SK-N-SH (cell line): ENCODE measurements around the gene SLC22A17. TPM values are rescaled to one million over a fixed set of nuclear protein-coding genes. Genes with fewer than 3 reads are reported as not detected.
A peak's percentile ranks its signal among the peaks of the same experiment; 100 is the strongest.

Experiments used
- CTCF ChIA-PET: fragments of 300-600, 350-600 bp; formaldehyde crosslinking; extraction: SDS; loops from one replicate; lab custom pipeline; 2021; lab: Yijun Ruan, JAX
- POLR2A ChIA-PET: fragments of 350-600 bp; sonication (Branson Sonifier 250); formaldehyde crosslinking; extraction: SDS; loops from one replicate; lab custom pipeline; 2020; ENCODE audit warnings: antibody characterized with exemption, inconsistent platforms; lab: Yijun Ruan, JAX
- DNase-seq: peaks from one replicate; pipeline ENCODE4 v3.0.0; 2012
- H2AFZ ChIP-seq: fragments of 200-600 bp; sonication (generic); 2 replicates; pipeline ENCODE4 v1.8.1; 2016; ENCODE audit warnings: antibody characterized with exemption, mild to moderate bottlenecking, low read depth
- H3F3A ChIP-seq: fragments of 200-600 bp; sonication (generic); replicated peaks from 2 replicates; pipeline ENCODE3; 2016; ENCODE audit warnings: antibody characterized with exemption, mild to moderate bottlenecking; ENCODE audit not compliant: insufficient read depth
- H3K27ac ChIP-seq, 2 experiments: fragments of 200-500 bp in 1 of 2; fragments of 200-600 bp in 1 of 2; sonication (Bioruptor generic) in 1 of 2; sonication (generic), shearing (Covaris generic) in 1 of 2; 2 replicates each; pipeline versions ENCODE4 v1.5.1 to v1.6.1; 2014 to 2016; ENCODE audit warnings: low read depth in 2 of 2, inconsistent platforms in 1 of 2, low read length in 1 of 2, mild to moderate bottlenecking in 1 of 2, mixed read lengths in 1 of 2
- H3K27me3 ChIP-seq: fragments of 200-600 bp; sonication (generic), shearing (Covaris generic); 2 replicates; pipeline ENCODE4 v1.6.1; 2016; ENCODE audit warnings: mixed run types; ENCODE audit not compliant: insufficient read depth
- H3K36me3 ChIP-seq, 2 experiments: fragments of 200-500 bp in 1 of 2; fragments of 200-600 bp in 1 of 2; sonication (Bioruptor generic) in 1 of 2; sonication (generic) in 1 of 2; replicated peaks in 1 of 2; 2 replicates each; pipeline versions ENCODE3 to v1.5.1; 2014 to 2016; ENCODE audit warnings: low read length in 1 of 2, mild to moderate bottlenecking in 1 of 2; ENCODE audit not compliant: insufficient read depth in 2 of 2, control insufficient read depth in 1 of 2
- H3K4me1 ChIP-seq, 2 experiments: fragments of 200-500 bp in 1 of 2; fragments of 200-600 bp in 1 of 2; sonication (Bioruptor generic) in 1 of 2; sonication (generic), shearing (Covaris generic) in 1 of 2; 2 replicates each; pipeline versions ENCODE4 v1.5.1 to v1.6.1; 2014 to 2016; ENCODE audit warnings: low read depth in 1 of 2, low read length in 1 of 2, mixed run types in 1 of 2; ENCODE audit not compliant: insufficient read depth in 2 of 2, control insufficient read depth in 1 of 2
- H3K4me2 ChIP-seq: fragments of 200-600 bp; sonication (generic), shearing (Covaris generic); 2 replicates; pipeline ENCODE4 v1.6.1; 2017; ENCODE audit warnings: mixed run types
- H3K4me3 ChIP-seq, 2 experiments: fragments of 200-500 bp in 1 of 2; fragments of 200-600 bp in 1 of 2; sonication (Bioruptor generic) in 1 of 2; sonication (generic), shearing (Covaris generic) in 1 of 2; 2 replicates each; pipeline versions ENCODE4 v1.5.1 to v1.8.1; 2014 to 2016; ENCODE audit warnings: low read depth in 2 of 2, inconsistent platforms in 1 of 2, low read length in 1 of 2, mild to moderate bottlenecking in 1 of 2, mixed read lengths in 1 of 2, moderate library complexity in 1 of 2
- H3K79me2 ChIP-seq: fragments of 200-600 bp; sonication (generic); 2 replicates; pipeline ENCODE4 v1.8.1; 2017; ENCODE audit warnings: mild to moderate bottlenecking; ENCODE audit not compliant: insufficient read depth
- H3K9ac ChIP-seq: fragments of 200-600 bp; sonication (generic); 2 replicates; pipeline ENCODE4 v1.6.1; 2017; ENCODE audit warnings: mixed run types
- H3K9me2 ChIP-seq: fragments of 200-600 bp; sonication (generic); 2 replicates; pipeline ENCODE4 v1.6.1; 2017; ENCODE audit warnings: mixed run types
- H3K9me3 ChIP-seq: fragments of 200-600 bp; sonication (generic); 2 replicates; pipeline ENCODE4 v1.6.1; 2017; ENCODE audit warnings: mixed run types, mild to moderate bottlenecking, moderate library complexity
- H4K20me1 ChIP-seq: fragments of 200-600 bp; sonication (generic); 2 replicates; pipeline ENCODE4 v1.6.1; 2017; ENCODE audit warnings: mild to moderate bottlenecking, mixed run types; ENCODE audit not compliant: insufficient read depth
- CHD2 ChIP-seq: fragments of 150-350 bp; IDR thresholded peaks from 2 replicates; pipeline ENCODE4 v1.6.1; 2018; ENCODE audit warnings: low read length; ENCODE audit not compliant: partially characterized antibody
- EP300 ChIP-seq, 2 experiments: IDR thresholded peaks; 2 replicates each; pipeline versions ENCODE4 v1.4.0 to v1.6.1; 2012; ENCODE audit warnings: borderline replicate concordance in 1 of 2, low read depth in 1 of 2, low read length in 1 of 2
- FOXJ3 ChIP-seq: sonication (generic); formaldehyde crosslinking; IDR thresholded peaks from 2 replicates; pipeline ENCODE4 v1.5.1; 2020; ENCODE audit warnings: mild to moderate bottlenecking, missing genetic modification reagents
- JUND ChIP-seq: IDR thresholded peaks from 2 replicates; pipeline ENCODE4 v1.4.0; 2012
- NRF1 ChIP-seq: IDR thresholded peaks from 2 replicates; pipeline ENCODE4 v1.6.1; 2012; ENCODE audit warnings: low read depth, mild to moderate bottlenecking, low read length
- POLR2AphosphoS5 ChIP-seq: IDR thresholded peaks from 2 replicates; pipeline ENCODE4 v1.6.1; 2012; ENCODE audit warnings: low read depth, low read length
- RAD21 ChIP-seq: IDR thresholded peaks from 2 replicates; pipeline ENCODE4 v1.6.1; 2012; ENCODE audit warnings: mild to moderate bottlenecking, low read length
- RCOR1 ChIP-seq: fragments of 150-350 bp; IDR thresholded peaks from 2 replicates; pipeline ENCODE4 v1.6.1; 2017; ENCODE audit warnings: antibody characterized with exemption, low read length
- RXRA ChIP-seq: IDR thresholded peaks from 2 replicates; pipeline ENCODE4 v1.4.0; 2012; ENCODE audit warnings: low read depth, mild to moderate bottlenecking, borderline replicate concordance
- TAF1 ChIP-seq: IDR thresholded peaks from 2 replicates; pipeline ENCODE4 v1.6.1; 2012; ENCODE audit warnings: low read depth, mild to moderate bottlenecking, low read length, moderate library complexity, borderline replicate concordance
- TCF12 ChIP-seq: IDR thresholded peaks from 2 replicates; pipeline ENCODE4 v1.4.0; 2012
- TEAD4 ChIP-seq: IDR thresholded peaks from 2 replicates; pipeline ENCODE4 v1.4.0; 2012; ENCODE audit warnings: mild to moderate bottlenecking, borderline replicate concordance; ENCODE audit not compliant: insufficient read depth
- WGBS: methylation state at CpG from one replicate; pipeline ENCODE4 v1.1.6; 2017; ENCODE audit warnings: low lambda C conversion rate; 5-methylcytosine and 5-hydroxymethylcytosine counted together
- polyA plus RNA-seq, 3 experiments: library from polyadenylated mRNA; depleted of rRNA; stranded (reverse); fragments of >200 nt; gene quantifications; 2 replicates each; pipeline ENCODE4 v1.2.3, GENCODE V29; 2012

SLC22A17 gene
- polyA plus RNA-seq, 1 of the 3 experiments (the other 2 are of a cell fraction), result 27.2 TPM

DNA sequence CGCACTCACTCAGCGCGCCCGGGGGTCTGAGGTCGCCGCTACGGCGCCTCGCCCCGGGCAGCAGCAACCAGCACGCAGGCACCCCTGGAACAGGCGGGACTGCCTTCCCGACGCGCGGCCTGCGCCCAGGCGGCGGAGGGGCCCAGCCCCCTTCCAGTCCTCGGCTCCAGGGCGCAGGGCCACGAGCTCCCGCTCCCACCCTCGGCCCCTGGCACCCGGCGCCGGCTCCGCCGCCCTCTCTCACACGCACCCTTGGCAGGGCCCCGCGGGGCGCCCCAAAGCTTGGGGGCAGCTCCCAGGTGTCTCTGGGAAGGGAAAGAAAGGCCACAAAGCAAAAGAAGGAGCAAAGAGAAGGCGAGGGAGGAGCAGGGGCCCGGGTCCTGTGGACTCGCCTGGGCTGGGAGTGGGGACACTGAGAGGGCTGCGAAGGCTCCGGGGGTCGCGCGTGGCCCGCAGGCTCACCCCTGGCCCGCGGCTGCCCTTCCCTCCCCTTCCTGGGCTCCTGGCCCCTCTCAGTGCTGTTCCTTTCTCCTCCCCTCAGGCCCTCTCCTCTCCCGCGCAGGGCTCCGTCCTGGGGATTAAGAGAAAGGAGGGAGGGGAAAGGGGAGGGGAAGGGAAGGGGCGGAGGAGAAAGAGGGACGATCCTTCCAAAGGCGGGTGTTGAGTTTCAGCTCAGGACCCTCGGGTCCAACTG, 13.2 kb upstream of the SLC22A17 start:
- Histone ChIP-seq H4K20me1 (no peaks in the 10 kb centered on the region), H3K27ac (peak overlapping the region in 1 of 2 experiments; percentile 92; a peak in 2 of 4 replicates), H3K9ac (peak overlapping the region; percentile 66; the same call in 1 of the 2 replicates), H3K36me3 (no peaks in the 10 kb centered on the region), H3K9me3 (no peaks in the 10 kb centered on the region), H2AFZ (no peak overlapping the region; the same call in 1 of the 2 replicates)
- POLR2A ChIA-PET, result interaction anchor here (0.7 to 5.6 kb wide), 10 partner anchors 9 to 89 kb away, joined by 3 to 45 read pairs (median 6); partner anchors contain the start of genes PABPN1 and SLC22A17
- peak; percentile 90 for DNase-seq
- 0 out of 2 replicates have a peak, but pooled peaks have one; percentile 16 for TF ChIP-seq FOXJ3 (CRISPR knock-in tag)
- peak; percentile 22 for TF ChIP-seq CHD2
- TF ChIP-seq POLR2AphosphoS5, result peak; percentile 85
- TF ChIP-seq RCOR1, result 0 out of 2 replicates have a peak, but pooled peaks have one; percentile 14
- no peak for TF ChIP-seq JUND
- no peak for TF ChIP-seq RXRA
- peak; percentile 45 for TF ChIP-seq TAF1
- TF ChIP-seq, all 33 proteins: peak for 5
- peaks cover 6% of the 10 kb centered on the region; the same call in 1 of the 2 replicates for H3K79me2 ChIP-seq
- peak overlapping the region; percentile 79 for H3K4me2 ChIP-seq
- peak overlapping the region; percentile 43 to 57; a peak in 3 of 4 replicates for H3K4me3 ChIP-seq
- WGBS, result 8% methylated on average over 28 of the region's 51 CpGs
- CTCF ChIA-PET, result interaction anchor here (1.0 to 6.6 kb wide), 9 partner anchors 12 to 59 kb away, joined by 3 to 46 read pairs (median 4); partner anchors contain the start of genes BCL2L2 and SLC22A17
- no peaks in the 10 kb centered on the region for H3F3A ChIP-seq
- peaks cover under 1% of the 10 kb centered on the region; the same call in 1 of the 2 replicates for H3K27me3 ChIP-seq
- H3K4me1 ChIP-seq, result peaks cover 0 to 16% of the 10 kb centered on the region in 2 experiments; a peak in 2 of 4 replicates
- no peaks in the 10 kb centered on the region for H3K9me2 ChIP-seq

GRCh38 chr14:23365036-23365731, 12.5 kb upstream of the SLC22A17 start, which contains the start of gene EFS:
Gene EFS, minus strand, starts transcription at chr14:23365172. Its CDS starts 147 bp downstream, at chr14:23365025.
- Histone ChIP-seq H3K4me2 (peak within 1 kb of the TSS; percentile 79), H3K4me3 (peak within 1 kb of the TSS; percentile 43 to 57), H2AFZ (peak within 1 kb of the TSS; percentile 78; the same call in 1 of the 2 replicates), H4K20me1 (no peaks in the 10 kb centered on the region), H3F3A (no peaks in the 10 kb centered on the region), H3K4me1 (peaks cover 0 to 16% of the 10 kb centered on the region in 2 experiments; a peak in 2 of 4 replicates), H3K79me2 (peaks cover 6% of the 10 kb centered on the region; the same call in 1 of the 2 replicates), H3K9me3 (no peaks in the 10 kb centered on the region), H3K9ac (peak within 1 kb of the TSS; percentile 66), H3K27me3 (no peaks in the 10 kb centered on the region), H3K9me2 (no peaks in the 10 kb centered on the region), H3K27ac (peak within 1 kb of the TSS in 1 of 2 experiments; percentile 92; a peak in 2 of 4 replicates), H3K36me3 (no peaks in the 10 kb centered on the region)
- ChIA-PET POLR2A (interaction anchor here (1.2 to 5.6 kb wide), 7 partner anchors 10 to 89 kb away, joined by 3 to 45 read pairs (median 7); partner anchors contain the start of genes PABPN1 and SLC22A17), CTCF (interaction anchor here (1.3 to 6.6 kb wide), 6 partner anchors 11 to 58 kb away, joined by 4 to 46 read pairs (median 5); partner anchors contain the start of genes BCL2L2 and SLC22A17)
- WGBS, result 16% methylated on average over 25 of the region's 74 CpGs
- TF ChIP-seq EP300 (IDR thresholded peaks at IDR 0.05; ENCODE audit: borderline replicate concordance in 1 of 2, low read depth in 1 of 2, low read length in 1 of 2), result no peak
- no peak for TF ChIP-seq TCF12
- no peak for TF ChIP-seq NRF1
- no peak for TF ChIP-seq POLR2AphosphoS5
- no peak for TF ChIP-seq RAD21
- TF ChIP-seq TEAD4, result no peak
- peak; percentile 67 for DNase-seq
